ENCODE results near the gene TMEM154.

The TMEM154 gene

GRCh38 chr4:152605641-152606335 lies 74.0 kb downstream of the TMEM154 start:
- Mint-ChIP-seq H3K4me3 (no peak overlapping the region), H3K27me3 (no peaks in the 10 kb centered on the region), H3K36me3 (peaks cover 2% of the 10 kb centered on the region), H3K9me3 (no peaks in the 10 kb centered on the region), H3K4me1 (no peaks in the 10 kb centered on the region), H3K27ac (no peak overlapping the region)

DNA sequence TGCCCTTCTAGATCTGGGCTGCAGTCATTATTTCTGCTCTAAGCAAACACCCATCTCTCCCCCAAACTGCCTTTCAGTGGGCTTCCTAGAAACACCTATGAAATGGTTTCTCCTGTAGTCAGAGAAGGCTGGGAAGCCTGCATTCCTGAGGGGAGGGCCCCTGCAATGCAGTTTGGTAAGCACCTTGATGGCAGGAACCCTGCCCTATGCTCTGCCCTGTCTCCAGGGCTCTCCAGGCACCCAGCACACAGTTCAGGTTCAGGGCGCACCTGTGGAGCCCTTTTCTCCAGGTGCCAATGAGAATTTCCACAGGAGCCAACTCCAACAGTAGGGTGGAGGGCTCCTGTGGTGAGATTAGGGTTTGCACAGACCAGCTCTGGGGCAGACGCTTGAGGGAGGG lies 74.8 kb downstream of the TMEM154 start:
- Mint-ChIP-seq H3K4me1 (no peaks in the 10 kb centered on the region), H3K27me3 (no peaks in the 10 kb centered on the region), H3K36me3 (peaks cover 2% of the 10 kb centered on the region), H3K4me3 (no peak overlapping the region), H3K9me3 (no peaks in the 10 kb centered on the region), H3K27ac (no peak overlapping the region)

GRCh38 chr4:152601156-152601555 lies 78.6 kb downstream of the TMEM154 start:
- Mint-ChIP-seq H3K4me3 (no peak overlapping the region), H3K9me3 (no peaks in the 10 kb centered on the region), H3K27me3 (no peaks in the 10 kb centered on the region), H3K27ac (no peak overlapping the region), H3K36me3 (peaks cover 2% of the 10 kb centered on the region), H3K4me1 (no peaks in the 10 kb centered on the region)

DNA sequence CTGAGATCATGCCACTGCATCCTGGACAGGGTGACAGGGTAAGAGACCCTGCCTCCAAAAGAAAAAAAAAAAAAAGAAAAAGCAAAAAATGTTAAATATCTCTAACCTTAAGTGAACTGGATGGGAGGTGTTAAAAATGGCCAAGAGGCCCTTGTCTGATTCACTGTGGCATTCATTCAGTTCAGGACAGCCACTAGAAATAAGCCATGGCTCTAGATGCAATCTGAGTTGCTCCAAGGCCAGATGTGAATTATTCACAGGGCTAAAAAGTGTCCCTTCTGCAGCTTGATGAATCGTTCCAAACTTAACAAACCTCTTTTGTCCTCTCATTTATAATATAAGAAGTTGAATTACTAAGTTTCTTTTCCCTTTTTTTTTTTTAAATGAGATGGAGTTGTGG lies 80.2 kb downstream of the TMEM154 start:
- H3K9me3 Mint-ChIP-seq, result no peaks in the 10 kb centered on the region
- H3K4me3 Mint-ChIP-seq, result no peak overlapping the region
- no peaks in the 10 kb centered on the region for H3K27me3 Mint-ChIP-seq
- H3K27ac Mint-ChIP-seq, result no peak overlapping the region
- H3K36me3 Mint-ChIP-seq, result peaks cover 2% of the 10 kb centered on the region
- no peaks in the 10 kb centered on the region for H3K4me1 Mint-ChIP-seq

DNA sequence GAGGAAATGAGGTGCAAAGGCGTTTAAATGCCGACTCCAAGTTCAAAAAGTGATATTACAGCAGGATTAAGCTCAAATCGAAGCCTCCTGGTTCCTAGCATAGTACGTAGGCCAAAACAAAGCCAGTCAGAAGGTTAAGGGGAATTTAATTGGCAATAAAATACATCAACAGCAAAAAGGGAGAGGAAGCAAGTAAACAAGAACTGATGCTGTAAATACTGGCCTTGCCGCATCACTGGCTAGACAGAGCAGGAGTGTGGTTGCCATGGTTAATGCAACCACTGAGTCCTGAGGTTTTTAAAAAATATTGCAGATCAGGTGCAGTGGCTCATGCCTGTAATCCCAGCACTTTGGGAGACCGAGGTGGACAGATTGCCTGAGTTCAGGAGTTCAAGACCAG lies 80.7 kb downstream of the TMEM154 start:
- peaks cover 2% of the 10 kb centered on the region for H3K36me3 Mint-ChIP-seq
- H3K4me3 Mint-ChIP-seq, result no peak overlapping the region

GRCh38 chr4:152598454-152598853 lies 81.3 kb downstream of the TMEM154 start:
- no peak overlapping the region for H3K4me3 Mint-ChIP-seq
- H3K27ac Mint-ChIP-seq, result no peak overlapping the region
- no peaks in the 10 kb centered on the region for H3K4me1 Mint-ChIP-seq
- no peaks in the 10 kb centered on the region for H3K27me3 Mint-ChIP-seq
- no peaks in the 10 kb centered on the region for H3K9me3 Mint-ChIP-seq
- peaks cover 2% of the 10 kb centered on the region for H3K36me3 Mint-ChIP-seq

More for the DNA sequence above, 80.7 kb downstream of the TMEM154 start:
- Mint-ChIP-seq H3K9me3 (no peaks in the 10 kb centered on the region), H3K4me1 (no peaks in the 10 kb centered on the region), H3K27me3 (no peaks in the 10 kb centered on the region), H3K27ac (no peak overlapping the region)

DNA sequence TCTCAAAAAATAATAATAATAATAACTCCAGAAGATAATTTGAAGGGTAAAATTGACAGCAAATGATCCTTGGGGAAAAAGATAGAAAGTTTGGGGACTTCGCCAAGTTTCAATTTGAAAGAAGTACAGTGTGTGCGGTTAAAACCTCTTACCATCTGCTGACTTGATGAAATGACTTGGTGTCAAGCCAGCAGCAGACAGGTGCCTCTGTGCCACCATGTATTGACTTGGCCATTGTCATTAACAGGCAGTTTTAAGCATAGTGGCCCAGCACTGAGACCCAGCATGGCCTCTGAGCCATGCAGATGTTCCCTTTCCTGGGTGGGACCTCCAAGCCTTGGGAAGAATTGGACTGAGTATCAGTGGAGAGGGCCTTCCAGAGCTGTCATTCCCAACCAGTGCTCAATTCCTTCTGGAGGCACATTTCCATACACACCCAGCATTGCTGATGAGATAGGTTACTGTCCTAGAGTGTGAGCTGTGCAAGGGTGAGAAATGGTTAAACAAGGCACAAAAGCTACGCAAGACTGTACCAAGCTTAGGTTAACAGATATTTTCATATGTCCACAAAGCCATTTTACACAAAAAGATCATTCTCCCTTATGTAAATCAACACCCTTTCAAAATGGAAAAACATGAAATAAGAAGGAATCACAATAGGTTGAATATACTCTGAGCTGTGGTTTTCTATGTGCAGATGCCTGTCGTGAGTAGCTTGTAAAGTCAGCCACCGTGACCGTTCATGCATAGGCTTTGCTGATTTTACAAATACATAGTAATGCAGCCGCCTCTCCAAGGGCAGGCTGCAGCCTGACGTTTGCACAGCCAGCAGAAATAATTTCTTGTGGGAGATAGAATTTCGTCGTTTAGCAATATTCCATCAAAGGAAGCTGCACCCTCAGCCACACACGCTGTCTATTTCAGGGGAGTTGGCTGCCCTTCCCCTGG lies 84.5 kb downstream of the TMEM154 start:
- H3K36me3 Mint-ChIP-seq, result no peaks in the 10 kb centered on the region
- H3K9me3 Mint-ChIP-seq, result no peaks in the 10 kb centered on the region

GRCh38 chr4:152594057-152594456 lies 85.7 kb downstream of the TMEM154 start:
- Mint-ChIP-seq H3K27ac (no peak overlapping the region), H3K36me3 (no peaks in the 10 kb centered on the region), H3K9me3 (no peaks in the 10 kb centered on the region), H3K4me3 (no peak overlapping the region), H3K4me1 (peaks cover 10% of the 10 kb centered on the region), H3K27me3 (no peaks in the 10 kb centered on the region)

More for the DNA sequence above, 84.5 kb downstream of the TMEM154 start:
- H3K4me1 Mint-ChIP-seq, result peaks cover 10% of the 10 kb centered on the region
- H3K27me3 Mint-ChIP-seq, result no peaks in the 10 kb centered on the region
- no peak overlapping the region for H3K4me3 Mint-ChIP-seq
- H3K27ac Mint-ChIP-seq, result no peak overlapping the region

DNA sequence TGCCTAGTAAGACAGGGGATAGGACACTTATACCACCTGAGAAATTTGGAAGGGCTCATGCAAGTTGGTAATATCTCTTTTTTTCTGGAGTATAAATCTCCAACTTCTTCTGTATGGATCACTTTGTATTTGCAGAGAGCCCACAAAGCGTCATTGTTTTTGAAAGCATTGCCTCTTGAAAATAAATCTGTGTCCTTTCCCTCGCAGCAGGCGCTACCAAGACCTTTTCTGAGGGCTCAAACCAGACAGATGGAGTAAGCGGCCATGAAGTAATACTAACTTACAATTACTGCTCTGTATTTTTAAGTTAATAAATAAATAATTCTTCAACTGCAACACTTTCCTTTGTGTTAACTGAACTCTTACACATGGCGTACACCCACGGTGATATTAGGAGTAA lies 87.9 kb downstream of the TMEM154 start:
- Mint-ChIP-seq H3K9me3 (peaks cover 2% of the 10 kb centered on the region), H3K36me3 (peaks cover 1% of the 10 kb centered on the region), H3K4me3 (no peak overlapping the region), H3K27ac (no peak overlapping the region), H3K4me1 (peaks cover 10% of the 10 kb centered on the region), H3K27me3 (no peaks in the 10 kb centered on the region)

- H3K9me3 Mint-ChIP-seq, result peaks cover 6% of the 10 kb centered on the region
- H3K36me3 Mint-ChIP-seq, result peaks cover 5% of the 10 kb centered on the region
- H3K4me3 Mint-ChIP-seq, result peak overlapping the region; percentile 19
- H3K27me3 Mint-ChIP-seq, result no peaks in the 10 kb centered on the region
- H3K27ac Mint-ChIP-seq, result no peak overlapping the region
- H3K4me1 Mint-ChIP-seq, result peaks cover 10% of the 10 kb centered on the region
These were observed 88.4 kb downstream of the TMEM154 start for GRCh38 chr4:152591396-152591795.

DNA sequence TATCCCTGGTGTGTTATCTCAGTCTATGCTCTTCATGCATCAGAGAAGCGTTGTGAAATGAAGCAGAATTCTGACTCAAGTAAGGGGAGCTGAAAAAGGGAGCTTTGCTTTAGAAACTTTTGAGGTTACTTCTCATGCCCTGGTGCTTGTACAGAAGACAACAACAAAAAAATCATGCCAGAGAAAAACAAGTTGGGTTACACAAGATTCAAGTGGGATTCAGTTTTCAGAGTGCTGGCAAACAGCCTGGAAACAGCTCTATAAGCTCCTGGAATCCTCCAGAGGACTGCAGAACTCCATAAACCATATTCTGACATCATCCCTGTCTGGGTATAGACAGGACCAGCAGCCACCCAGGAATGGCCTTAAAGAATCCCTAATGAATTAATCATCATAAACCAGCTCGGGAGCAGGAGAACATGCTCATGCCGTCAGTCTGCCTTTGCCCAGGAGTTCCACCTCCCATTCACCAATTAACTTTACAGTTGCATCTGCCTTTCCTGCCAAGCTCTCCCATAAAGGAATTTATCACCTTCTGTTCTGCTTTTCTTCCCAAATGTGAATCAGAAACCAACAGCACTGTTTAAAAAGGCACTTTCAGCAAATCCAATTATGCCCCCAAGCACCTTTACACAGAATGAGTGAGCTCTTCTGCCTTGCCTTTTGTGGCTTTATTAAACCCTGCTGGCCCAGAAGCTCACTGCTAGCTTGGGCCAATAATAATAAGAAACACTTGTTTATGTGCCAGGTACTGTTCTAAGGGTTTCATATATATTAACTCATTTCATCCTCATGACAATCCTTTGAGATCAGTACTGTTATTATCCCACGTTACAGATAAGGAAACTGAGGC lies 89.4 kb downstream of the TMEM154 start:
- Mint-ChIP-seq H3K27ac (no peak overlapping the region), H3K27me3 (no peaks in the 10 kb centered on the region), H3K9me3 (peaks cover 8% of the 10 kb centered on the region), H3K4me1 (peaks cover 18% of the 10 kb centered on the region), H3K36me3 (peaks cover 5% of the 10 kb centered on the region), H3K4me3 (no peak overlapping the region)

DNA sequence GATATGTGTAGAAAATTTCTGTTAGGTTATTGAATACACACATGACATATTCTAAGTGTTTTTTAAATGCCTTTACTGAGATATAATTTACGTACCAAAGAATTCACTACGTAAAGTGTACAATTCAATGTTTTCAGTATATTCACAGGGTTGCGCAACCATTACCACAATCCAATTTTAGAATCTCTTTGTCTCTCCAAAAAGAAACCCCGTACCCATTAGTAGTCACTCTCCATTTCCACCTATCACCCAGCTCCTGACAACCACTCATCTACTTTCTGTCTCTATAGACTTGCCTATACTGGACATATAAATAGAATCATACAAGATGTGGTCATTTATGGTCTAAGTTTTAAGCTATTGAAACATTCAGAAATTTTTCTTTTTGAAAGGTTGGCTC lies 90.9 kb downstream of the TMEM154 start:
- Mint-ChIP-seq H3K27me3 (no peaks in the 10 kb centered on the region), H3K9me3 (peaks cover 8% of the 10 kb centered on the region), H3K36me3 (peaks cover 5% of the 10 kb centered on the region), H3K27ac (no peak overlapping the region), H3K4me3 (no peak overlapping the region), H3K4me1 (peaks cover 25% of the 10 kb centered on the region)

GRCh38 chr4:152587127-152587526 lies 92.7 kb downstream of the TMEM154 start:
- Mint-ChIP-seq H3K27ac (no peak overlapping the region), H3K4me1 (peaks cover 25% of the 10 kb centered on the region), H3K9me3 (peaks cover 8% of the 10 kb centered on the region), H3K36me3 (peaks cover 5% of the 10 kb centered on the region), H3K27me3 (no peaks in the 10 kb centered on the region), H3K4me3 (no peak overlapping the region)

- Mint-ChIP-seq H3K27me3 (no peaks in the 10 kb centered on the region), H3K9me3 (peaks cover 8% of the 10 kb centered on the region), H3K4me1 (peaks cover 24% of the 10 kb centered on the region), H3K36me3 (peaks cover 5% of the 10 kb centered on the region), H3K27ac (no peak overlapping the region), H3K4me3 (no peak overlapping the region)
These were observed 93.1 kb downstream of the TMEM154 start for GRCh38 chr4:152586668-152587067.

DNA sequence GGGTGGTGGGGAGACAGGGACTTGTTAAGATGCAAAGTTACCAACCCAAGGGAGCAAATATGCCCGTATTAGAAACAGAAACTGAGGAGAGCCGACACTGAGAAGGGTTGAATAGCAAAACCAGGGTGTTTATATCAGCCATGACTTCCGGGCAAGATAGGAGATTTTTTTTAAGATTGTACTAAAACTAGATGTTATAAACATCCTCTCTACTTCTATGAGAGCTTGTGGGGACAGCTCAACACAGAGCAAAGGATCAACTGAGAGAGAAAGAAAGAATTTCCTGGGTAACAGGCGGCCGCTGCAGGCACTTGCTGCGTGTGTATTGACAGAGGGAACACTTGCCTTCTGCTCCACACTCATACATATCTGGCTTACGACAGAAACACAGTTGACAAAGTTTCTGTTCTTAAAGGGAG lies 94.8 kb downstream of the TMEM154 start:
- Mint-ChIP-seq H3K4me3 (peak overlapping the region; percentile 56), H3K36me3 (peaks cover 5% of the 10 kb centered on the region), H3K27ac (peak overlapping the region; percentile 84), H3K9me3 (peaks cover 8% of the 10 kb centered on the region), H3K4me1 (peaks cover 15% of the 10 kb centered on the region), H3K27me3 (no peaks in the 10 kb centered on the region)

All from activated naive CD4-positive, alpha-beta T cell treated with anti-CD3 and anti-CD28 coated beads, Interleukin-2, amount 50 U/mL, for 24 hours (primary cell).